ENCODE data around the gene NUDT15.

- TF ChIP-seq CTCF (IDR thresholded peaks at IDR 0.05) (no peak), POLR2A (IDR thresholded peaks at IDR 0.05) (no peak), EP300 (IDR thresholded peaks at IDR 0.05) (no peak), POLR2AphosphoS5 (IDR thresholded peaks at IDR 0.05) (no peak)
Measured at GRCh38 chr13:48068036-48068435, 30.5 kb downstream of the NUDT15 start.

Data from suprapubic skin (tissue), 4 donors.